Keratinocyte (primary cell): Measurements from ENCODE around the gene UXS1. TPM values are rescaled to one million over a fixed set of nuclear protein-coding genes. Genes with fewer than 3 reads are reported as not detected.

Source experiments
- DNase-seq: peaks from one replicate; pipeline ENCODE4 v3.0.0-alpha.2; 2011; ENCODE audit warnings: low read depth, missing footprints, low spot score
- FAIRE-seq: peaks from 2 replicates; lab custom pipeline; 2011; peaks lifted over from hg19 to GRCh38; lab: Jason Lieb, UNC
- H2AFZ ChIP-seq: 2 replicates; pipeline ENCODE4 v1.6.0; 2012; ENCODE audit warnings: low read length, control low read depth, inconsistent platforms; ENCODE audit not compliant: control insufficient read depth
- H3K27ac ChIP-seq: 2 replicates; pipeline ENCODE4 v1.5.1; 2011; ENCODE audit warnings: low read length; ENCODE audit not compliant: control insufficient read depth, insufficient read depth
- H3K27me3 ChIP-seq: 3 replicates; pipeline ENCODE4 v1.6.0; 2011; ENCODE audit warnings: low read length; ENCODE audit not compliant: control insufficient read depth, insufficient read depth; ENCODE audit errors: extremely low read depth
- H3K36me3 ChIP-seq, 2 experiments: 2 replicates in 1 of 2; 3 replicates in 1 of 2; pipeline ENCODE4 v1.5.1; 2011; ENCODE audit warnings: low read length in 2 of 2, mild to moderate bottlenecking in 1 of 2; ENCODE audit not compliant: control insufficient read depth in 2 of 2, insufficient read depth in 2 of 2; ENCODE audit errors: extremely low read depth in 1 of 2
- H3K4me1 ChIP-seq: 3 replicates; pipeline ENCODE4 v1.5.1; 2011; ENCODE audit warnings: low read length; ENCODE audit not compliant: control insufficient read depth, insufficient read depth; ENCODE audit errors: extremely low read depth
- H3K4me2 ChIP-seq: 3 replicates; pipeline ENCODE4 v1.6.0; 2011; ENCODE audit warnings: low read depth, low read length; ENCODE audit not compliant: control insufficient read depth, insufficient read depth; ENCODE audit errors: extremely low read depth
- H3K4me3 ChIP-seq, 3 experiments: fragments of 200-600 bp in 1 of 3; sonication (generic) in 1 of 3; 2 replicates in 2 of 3; 3 replicates in 1 of 3; pipeline ENCODE4 v1.5.1; 2011 to 2016; ENCODE audit warnings: low read length in 3 of 3, mild to moderate bottlenecking in 3 of 3, control low read depth in 2 of 3, inconsistent platforms in 1 of 3, low read depth in 1 of 3, mixed read lengths in 1 of 3, mixed run types in 1 of 3, moderate library complexity in 1 of 3; ENCODE audit not compliant: control insufficient read depth in 2 of 3, insufficient read depth in 2 of 3; ENCODE audit errors: extremely low read depth in 1 of 3
- H3K79me2 ChIP-seq: 2 replicates; pipeline ENCODE4 v1.6.0; 2012; ENCODE audit warnings: low read length; ENCODE audit not compliant: control insufficient read depth, insufficient read depth
- H3K9ac ChIP-seq: 3 replicates; pipeline ENCODE4 v1.6.0; 2011; ENCODE audit warnings: low read length; ENCODE audit not compliant: control insufficient read depth, insufficient read depth; ENCODE audit errors: extremely low read depth
- H3K9me1 ChIP-seq: 3 replicates; pipeline ENCODE4 v1.6.0; 2011; ENCODE audit warnings: low read length; ENCODE audit not compliant: control insufficient read depth, insufficient read depth; ENCODE audit errors: extremely low read depth
- H3K9me3 ChIP-seq: 2 replicates; pipeline ENCODE4 v1.5.1; 2012; ENCODE audit warnings: low read depth, low read length; ENCODE audit not compliant: control insufficient read depth
- H4K20me1 ChIP-seq: 3 replicates; pipeline ENCODE4 v1.6.0; 2011; ENCODE audit warnings: low read length; ENCODE audit not compliant: control insufficient read depth, insufficient read depth; ENCODE audit errors: extremely low read depth
- EZH2 ChIP-seq: IDR thresholded peaks from one replicate; pipeline ENCODE4 v1.6.1; 2012; ENCODE audit warnings: inconsistent platforms, mild to moderate bottlenecking, low read length, moderate library complexity
- dilution Hi-C: fragments of 300-500 bp; cut with MboI; formaldehyde crosslinking; loops from one replicate; pipeline ENCODE4 v1.7.0; 2020; ENCODE audit warnings: low sequenced_read_pairs; ENCODE audit not compliant: extremely low pct_ligation_motif_present
- polyA plus RNA-seq, 5 experiments: library from polyadenylated mRNA; depleted of rRNA in 3 of 5; stranded (reverse) in 3 of 5; stranded (forward) in 1 of 5; unstranded in 1 of 5; fragments of >200 nt; gene quantifications; 1 replicate in 1 of 5; 2 replicates in 3 of 5; 3 replicates in 1 of 5; pipeline versions ENCODE4 v1.2.1 to v1.2.3, GENCODE V29; 2011 to 2012; ENCODE audit warnings: missing spikeins in 2 of 5, low read depth in 1 of 5, low replicate concordance in 1 of 5
- TF ChIP-seq, protein P1 (sequence below), 3 experiments: IDR thresholded peaks in 1 of 3; conservative IDR thresholded peaks in 1 of 3; optimal IDR thresholded peaks in 1 of 3; 2 replicates in 2 of 3; 3 replicates in 1 of 3; pipeline versions ENCODE3 to v1.5.1; 2011; ENCODE audit warnings: low read length in 3 of 3, mild to moderate bottlenecking in 3 of 3, moderate library complexity in 2 of 3, control low read depth in 1 of 3, inconsistent platforms in 1 of 3; ENCODE audit not compliant: insufficient read depth in 2 of 3; ENCODE audit errors: extremely low read depth in 1 of 3

Gene UXS1
- polyA plus RNA-seq, 1 donor (not counting 4 experiments of a cell fraction or from before 2014, with no cell fraction given), result 43.5 TPM

DNA sequence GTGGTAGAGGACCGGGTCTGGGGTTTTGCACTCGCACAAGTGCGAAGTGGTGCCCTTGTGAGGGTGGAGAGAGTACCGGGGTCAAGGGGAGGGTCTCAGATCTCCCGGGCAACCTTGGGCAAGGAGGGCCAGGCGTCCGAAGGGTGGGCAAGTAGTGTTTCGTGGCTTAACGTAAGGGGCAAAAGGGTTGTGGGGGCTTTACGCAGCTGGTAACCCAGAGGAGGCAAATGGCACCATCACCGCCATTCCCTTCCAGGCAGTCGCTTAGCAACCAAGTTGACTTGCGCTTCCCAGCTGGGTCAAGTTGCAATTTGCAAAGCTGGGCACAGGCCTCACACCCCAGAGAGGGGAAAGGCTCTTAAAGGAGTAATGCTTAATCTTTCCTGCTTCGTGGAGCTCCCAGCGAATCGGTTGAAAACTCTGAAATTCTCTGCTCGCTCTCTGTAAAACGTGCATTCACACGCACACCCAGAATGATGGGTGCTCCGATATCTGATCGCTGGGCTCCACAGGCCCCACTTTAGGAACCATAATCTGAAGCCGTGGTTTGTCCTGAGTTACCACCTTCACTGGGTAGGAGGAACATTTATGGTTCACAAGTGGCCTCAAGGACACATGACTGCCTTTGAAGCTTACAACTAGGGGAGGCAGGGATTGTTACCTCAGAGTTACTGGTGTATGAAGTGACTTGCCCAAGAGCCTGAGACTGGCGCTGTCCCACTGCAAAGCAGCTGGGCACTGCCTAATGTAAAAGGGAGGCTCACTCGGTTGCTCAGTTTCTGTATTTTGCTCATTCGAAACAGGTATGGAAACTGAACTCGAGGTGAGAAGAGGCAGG, 127.9 kb downstream of the UXS1 start:
- dilution Hi-C loops, result no loop called here
- Histone ChIP-seq H3K4me2 (no peak overlapping the region), H2AFZ (no peak overlapping the region), H3K9me3 (no peaks in the 10 kb centered on the region), H3K4me1 (no peaks in the 10 kb centered on the region), H3K9me1 (no peaks in the 10 kb centered on the region), H3K4me3 (no peak overlapping the region), H3K79me2 (no peaks in the 10 kb centered on the region), H3K27ac (no peak overlapping the region), H3K27me3 (peaks cover 26% of the 10 kb centered on the region), H4K20me1 (no peaks in the 10 kb centered on the region), H3K36me3 (no peaks in the 10 kb centered on the region), H3K9ac (no peak overlapping the region)
- no peak for FAIRE-seq
- peak; percentile 82 for TF ChIP-seq EZH2
- TF ChIP-seq, protein P1, sequence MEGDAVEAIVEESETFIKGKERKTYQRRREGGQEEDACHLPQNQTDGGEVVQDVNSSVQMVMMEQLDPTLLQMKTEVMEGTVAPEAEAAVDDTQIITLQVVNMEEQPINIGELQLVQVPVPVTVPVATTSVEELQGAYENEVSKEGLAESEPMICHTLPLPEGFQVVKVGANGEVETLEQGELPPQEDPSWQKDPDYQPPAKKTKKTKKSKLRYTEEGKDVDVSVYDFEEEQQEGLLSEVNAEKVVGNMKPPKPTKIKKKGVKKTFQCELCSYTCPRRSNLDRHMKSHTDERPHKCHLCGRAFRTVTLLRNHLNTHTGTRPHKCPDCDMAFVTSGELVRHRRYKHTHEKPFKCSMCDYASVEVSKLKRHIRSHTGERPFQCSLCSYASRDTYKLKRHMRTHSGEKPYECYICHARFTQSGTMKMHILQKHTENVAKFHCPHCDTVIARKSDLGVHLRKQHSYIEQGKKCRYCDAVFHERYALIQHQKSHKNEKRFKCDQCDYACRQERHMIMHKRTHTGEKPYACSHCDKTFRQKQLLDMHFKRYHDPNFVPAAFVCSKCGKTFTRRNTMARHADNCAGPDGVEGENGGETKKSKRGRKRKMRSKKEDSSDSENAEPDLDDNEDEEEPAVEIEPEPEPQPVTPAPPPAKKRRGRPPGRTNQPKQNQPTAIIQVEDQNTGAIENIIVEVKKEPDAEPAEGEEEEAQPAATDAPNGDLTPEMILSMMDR (optimal IDR thresholded peaks at IDR 0.05 in 1 of 3, IDR thresholded peaks at IDR 0.05 in 1 of 3, conservative IDR thresholded peaks at IDR 0.05 in 1 of 3; ENCODE audit: extremely low read depth in 1 of 3, insufficient read depth in 2 of 3, low read length in 3 of 3), result no peak
- DNase-seq, result no peak

DNA sequence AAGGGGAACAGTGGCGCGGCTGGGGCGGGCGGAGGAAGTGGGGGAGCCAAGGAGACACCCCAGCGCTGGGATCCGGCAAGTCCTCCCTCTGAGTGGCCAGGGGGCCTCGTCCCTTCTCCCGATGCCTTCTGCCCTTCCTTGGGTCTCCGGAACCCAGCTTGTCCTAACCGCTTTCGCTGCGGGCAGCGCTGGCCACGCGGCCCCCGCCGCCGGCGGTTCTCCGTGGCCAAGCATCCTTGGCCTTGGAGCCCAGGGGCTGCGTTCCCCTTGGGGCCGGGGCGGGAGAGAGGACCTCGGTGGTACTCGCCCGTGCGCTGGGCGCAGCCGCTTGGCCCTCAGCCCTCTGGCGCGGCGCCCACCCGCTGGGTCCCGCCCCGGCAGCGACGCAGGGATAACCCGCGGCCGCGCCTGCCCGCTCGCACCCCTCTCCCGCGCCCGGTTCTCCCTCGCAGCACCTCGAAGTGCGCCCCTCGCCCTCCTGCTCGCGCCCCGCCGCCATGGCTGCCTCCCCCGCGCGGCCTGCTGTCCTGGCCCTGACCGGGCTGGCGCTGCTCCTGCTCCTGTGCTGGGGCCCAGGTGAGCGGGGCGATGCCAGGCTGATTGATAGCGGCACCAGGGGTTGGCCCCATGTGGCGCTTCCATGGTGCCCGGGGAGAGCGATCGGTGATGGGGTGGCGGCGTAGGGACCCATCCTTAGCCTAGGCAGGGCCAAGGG, 128.7 kb downstream of the UXS1 start:
- no peaks in the 10 kb centered on the region for H3K79me2 ChIP-seq
- no peak overlapping the region for H3K9ac ChIP-seq
- peaks cover 26% of the 10 kb centered on the region for H3K27me3 ChIP-seq
- H2AFZ ChIP-seq, result no peak overlapping the region
- H3K4me2 ChIP-seq, result peak overlapping the region; percentile 8
- no peak overlapping the region for H3K4me3 ChIP-seq
- no peak for FAIRE-seq
- no peaks in the 10 kb centered on the region for H3K4me1 ChIP-seq
- dilution Hi-C loops, result no loop called here
- H3K27ac ChIP-seq, result no peak overlapping the region
- no peaks in the 10 kb centered on the region for H3K36me3 ChIP-seq
- H3K9me1 ChIP-seq, result no peaks in the 10 kb centered on the region
- TF ChIP-seq, protein P1 (optimal IDR thresholded peaks at IDR 0.05 in 1 of 3, IDR thresholded peaks at IDR 0.05 in 1 of 3, conservative IDR thresholded peaks at IDR 0.05 in 1 of 3; ENCODE audit: extremely low read depth in 1 of 3, insufficient read depth in 2 of 3, low read length in 3 of 3), result no peak
- no peak for TF ChIP-seq EZH2
- DNase-seq, result no peak
- no peaks in the 10 kb centered on the region for H4K20me1 ChIP-seq
- H3K9me3 ChIP-seq, result no peaks in the 10 kb centered on the region
